Activated T-cell treated with anti-CD3 and anti-CD28 coated beads, Interleukin-2, amount 50 U/mL, for 72 hours (primary cell): ENCODE data around the gene MYL12A. TPM values are rescaled to one million over a fixed set of nuclear protein-coding genes. Genes with fewer than 3 reads are reported as not detected.

Source experiments
- ATAC-seq, 2 donors: fragments of 150-1000 bp; cut with Tn5 transposase; replicated peaks in 1 of 2; 2 replicates each; pipeline ENCODE4 v1.10.0; 2021; ENCODE audit warnings: moderate library complexity in 2 of 2, mild to moderate bottlenecking in 1 of 2
- DNase-seq, 2 donors: peaks; one replicate each; pipeline ENCODE4 v3.0.0; 2021 to 2022; ENCODE audit warnings: mixed read lengths in 1 of 2
- H3K27ac Mint-ChIP-seq: one replicate; pipeline ENCODE4 v1.8.0; 2022; ENCODE audit warnings: mild to moderate bottlenecking, moderate library complexity, mixed read lengths
- H3K27me3 Mint-ChIP-seq: one replicate; pipeline ENCODE4 v1.8.0; 2022; ENCODE audit warnings: low read depth, mixed read lengths
- H3K36me3 Mint-ChIP-seq, 2 donors: one replicate each; pipeline ENCODE4 v1.8.0; 2022; ENCODE audit warnings: mixed read lengths in 2 of 2, mild to moderate bottlenecking in 1 of 2; ENCODE audit not compliant: insufficient read depth in 2 of 2
- H3K4me1 Mint-ChIP-seq: one replicate; pipeline ENCODE4 v1.8.0; 2022; ENCODE audit warnings: low read depth, mixed read lengths
- H3K4me3 Mint-ChIP-seq, 2 donors: one replicate each; pipeline ENCODE4 v1.8.0; 2022; ENCODE audit warnings: mild to moderate bottlenecking in 2 of 2, mixed read lengths in 2 of 2, moderate library complexity in 2 of 2
- H3K9me3 Mint-ChIP-seq, 2 donors: one replicate each; pipeline ENCODE4 v1.8.0; 2022; ENCODE audit warnings: mixed read lengths in 2 of 2
- total RNA-seq, 2 donors: library from RNA; stranded (reverse); gene quantifications; one replicate each; pipeline ENCODE4 v1.2.3, GENCODE V29; 2022

Gene MYL12A
- total RNA-seq, 2 donors from 2014 or later, result 425 to 483 TPM

DNA sequence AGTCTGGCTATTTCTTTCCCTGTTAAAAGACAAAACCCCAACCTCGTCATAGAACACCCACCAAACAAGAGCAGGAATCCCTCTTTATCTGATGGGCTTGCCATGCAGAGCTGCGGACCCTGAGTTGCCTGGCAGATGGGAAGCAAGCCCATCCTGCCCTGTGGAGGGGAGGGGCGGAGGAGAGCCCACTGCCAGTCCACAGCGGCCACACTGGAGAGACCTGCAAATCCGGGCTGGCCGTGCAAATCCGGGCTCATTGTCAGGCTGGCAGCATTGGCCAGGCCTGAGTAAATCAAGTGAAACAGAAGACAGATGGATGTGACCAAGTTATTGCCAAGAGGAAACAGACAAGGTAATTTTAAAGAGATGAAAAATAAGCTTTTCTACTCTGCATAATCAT is 36.3 kb downstream of the MYL12A start:
- DNase-seq (no peak), ATAC-seq (no peak)
- no peak overlapping the region for H3K27ac Mint-ChIP-seq
- H3K27me3 Mint-ChIP-seq, result no peaks in the 10 kb centered on the region
- H3K36me3 Mint-ChIP-seq, result no peaks in the 10 kb centered on the region
- no peaks in the 10 kb centered on the region for H3K9me3 Mint-ChIP-seq
- no peak overlapping the region for H3K4me3 Mint-ChIP-seq
- H3K4me1 Mint-ChIP-seq, result peaks cover 12% of the 10 kb centered on the region

DNA sequence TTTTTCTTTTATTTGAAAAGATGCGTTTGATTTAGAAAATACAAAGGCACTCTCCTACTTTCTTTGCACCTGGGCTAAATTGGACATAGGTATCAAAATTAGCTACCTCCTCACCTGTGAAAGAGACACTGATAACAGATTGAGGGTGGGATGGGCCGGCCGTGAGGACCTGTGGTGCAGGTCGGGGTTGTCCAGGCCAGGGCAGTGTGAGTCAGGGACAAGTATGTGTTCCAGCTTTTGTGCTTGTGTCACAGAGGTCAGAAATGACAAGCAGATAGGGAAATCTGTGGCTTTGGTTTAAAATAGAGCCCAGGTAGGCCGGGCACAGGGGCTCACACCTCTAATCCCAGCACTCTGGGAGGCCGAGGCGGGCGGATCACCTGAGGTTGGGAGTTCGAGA is 36.9 kb downstream of the MYL12A start:
- no peaks in the 10 kb centered on the region for H3K36me3 Mint-ChIP-seq
- H3K4me1 Mint-ChIP-seq, result peaks cover 6% of the 10 kb centered on the region
- DNase-seq (no peak), ATAC-seq (no peak)
- H3K27ac Mint-ChIP-seq, result no peak overlapping the region
- no peaks in the 10 kb centered on the region for H3K27me3 Mint-ChIP-seq
- H3K4me3 Mint-ChIP-seq, result no peak overlapping the region
- H3K9me3 Mint-ChIP-seq, result no peaks in the 10 kb centered on the region

DNA sequence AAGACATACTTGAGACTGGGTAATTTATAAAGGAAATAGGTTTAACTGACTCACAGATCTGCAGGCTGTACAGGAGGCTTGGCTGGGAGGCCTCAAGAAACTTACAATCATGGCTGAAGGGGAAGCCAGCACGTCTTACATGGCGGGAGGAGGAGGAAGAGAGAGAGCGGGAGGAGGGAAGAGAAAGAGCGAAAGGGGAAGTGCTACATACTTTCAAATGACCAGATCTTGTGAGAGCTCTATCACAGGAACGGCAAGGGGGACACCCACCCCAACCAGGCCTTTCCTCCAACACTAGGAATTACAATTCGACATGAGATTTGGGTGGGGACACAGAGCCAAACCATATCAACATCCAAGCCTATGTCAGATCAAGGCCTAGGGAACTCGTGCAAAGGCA is 38.6 kb downstream of the MYL12A start:
- Mint-ChIP-seq H3K4me3 (no peak overlapping the region), H3K9me3 (peaks cover 4 to 6% of the 10 kb centered on the region in 2 donors), H3K27me3 (no peaks in the 10 kb centered on the region), H3K27ac (no peak overlapping the region), H3K4me1 (peaks cover 6% of the 10 kb centered on the region), H3K36me3 (peaks cover 0 to 2% of the 10 kb centered on the region in 2 donors)
- DNase-seq (no peak), ATAC-seq (no peak)

DNA sequence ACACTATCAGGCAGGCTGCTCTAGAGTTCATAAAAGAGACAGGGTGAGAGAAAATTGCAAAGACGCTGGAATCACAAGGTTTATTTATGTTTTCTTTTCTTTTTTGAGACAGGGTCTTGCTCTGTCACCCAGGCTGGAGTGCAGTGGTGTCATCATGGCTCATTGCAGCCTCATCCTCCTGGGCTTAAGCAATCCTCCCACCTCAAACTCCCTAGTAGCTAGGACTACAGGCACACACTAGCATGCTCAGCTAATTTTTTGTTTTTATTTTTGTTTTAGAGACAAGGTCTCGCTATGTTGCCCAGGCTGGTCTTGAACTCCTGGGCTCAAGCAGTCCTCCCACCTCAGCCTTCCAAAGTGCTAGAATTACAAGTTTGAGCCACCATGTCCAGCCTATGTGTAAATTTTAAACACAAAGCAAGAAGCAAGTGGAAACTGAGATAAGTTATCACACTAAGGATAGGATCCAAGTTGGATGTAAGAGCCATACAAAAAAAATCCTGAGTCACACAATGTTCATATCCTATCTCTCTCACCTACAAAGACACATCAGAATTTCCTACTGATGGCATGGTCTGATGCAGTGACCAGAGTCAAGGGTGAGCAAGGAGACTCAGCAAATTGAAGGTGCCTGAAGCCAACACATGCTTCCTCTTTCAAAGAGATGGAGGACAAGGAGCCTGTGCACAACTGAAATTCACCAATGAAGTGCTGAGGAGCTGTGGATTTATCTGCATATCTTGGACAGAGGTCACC is 45.8 kb downstream of the MYL12A start:
- no peak overlapping the region for H3K27ac Mint-ChIP-seq
- H3K4me3 Mint-ChIP-seq, result no peak overlapping the region
- peaks cover 8 to 9% of the 10 kb centered on the region in 2 donors for H3K9me3 Mint-ChIP-seq
- H3K36me3 Mint-ChIP-seq, result peaks cover 4 to 8% of the 10 kb centered on the region in 2 donors
- H3K27me3 Mint-ChIP-seq, result no peaks in the 10 kb centered on the region
- ATAC-seq, result no peak
- peaks cover 5% of the 10 kb centered on the region for H3K4me1 Mint-ChIP-seq
- DNase-seq, result no peak

DNA sequence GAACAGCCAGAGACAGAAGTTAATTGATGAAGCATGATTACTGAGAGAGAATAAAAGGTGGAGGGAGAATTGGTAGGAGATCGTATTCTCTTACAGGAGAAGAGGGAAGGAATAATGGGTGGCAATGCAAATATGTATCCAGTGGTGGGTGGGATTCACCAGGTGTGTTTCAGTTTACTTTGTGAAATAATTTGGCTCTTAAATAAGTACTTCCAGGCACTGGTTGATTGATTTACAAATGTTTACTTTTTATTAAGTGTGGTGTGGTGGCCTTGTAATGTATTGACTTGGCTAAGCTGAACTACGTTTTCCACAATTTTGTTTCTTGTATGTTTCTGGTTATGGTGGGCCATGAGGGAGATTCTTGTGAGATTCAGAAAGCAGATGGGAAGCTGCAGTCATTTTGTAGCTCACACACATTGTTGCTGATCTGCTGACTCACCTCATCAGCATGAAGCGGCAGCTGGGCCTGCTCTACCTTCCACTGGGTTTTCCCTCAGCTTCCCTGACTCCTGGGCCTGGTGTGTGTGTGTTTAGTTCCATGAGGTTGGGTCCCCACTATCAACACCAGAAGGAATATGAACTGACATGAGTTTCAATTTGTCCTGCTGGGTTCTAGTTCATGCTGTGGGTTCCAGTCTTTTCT is 47.0 kb downstream of the MYL12A start:
- ATAC-seq, result no peak
- Mint-ChIP-seq H3K36me3 (peaks cover 4 to 8% of the 10 kb centered on the region in 2 donors), H3K27me3 (peaks cover 11% of the 10 kb centered on the region), H3K27ac (no peak overlapping the region), H3K9me3 (peaks cover 8 to 9% of the 10 kb centered on the region in 2 donors), H3K4me3 (no peak overlapping the region), H3K4me1 (peaks cover 5% of the 10 kb centered on the region)
- no peak for DNase-seq

DNA sequence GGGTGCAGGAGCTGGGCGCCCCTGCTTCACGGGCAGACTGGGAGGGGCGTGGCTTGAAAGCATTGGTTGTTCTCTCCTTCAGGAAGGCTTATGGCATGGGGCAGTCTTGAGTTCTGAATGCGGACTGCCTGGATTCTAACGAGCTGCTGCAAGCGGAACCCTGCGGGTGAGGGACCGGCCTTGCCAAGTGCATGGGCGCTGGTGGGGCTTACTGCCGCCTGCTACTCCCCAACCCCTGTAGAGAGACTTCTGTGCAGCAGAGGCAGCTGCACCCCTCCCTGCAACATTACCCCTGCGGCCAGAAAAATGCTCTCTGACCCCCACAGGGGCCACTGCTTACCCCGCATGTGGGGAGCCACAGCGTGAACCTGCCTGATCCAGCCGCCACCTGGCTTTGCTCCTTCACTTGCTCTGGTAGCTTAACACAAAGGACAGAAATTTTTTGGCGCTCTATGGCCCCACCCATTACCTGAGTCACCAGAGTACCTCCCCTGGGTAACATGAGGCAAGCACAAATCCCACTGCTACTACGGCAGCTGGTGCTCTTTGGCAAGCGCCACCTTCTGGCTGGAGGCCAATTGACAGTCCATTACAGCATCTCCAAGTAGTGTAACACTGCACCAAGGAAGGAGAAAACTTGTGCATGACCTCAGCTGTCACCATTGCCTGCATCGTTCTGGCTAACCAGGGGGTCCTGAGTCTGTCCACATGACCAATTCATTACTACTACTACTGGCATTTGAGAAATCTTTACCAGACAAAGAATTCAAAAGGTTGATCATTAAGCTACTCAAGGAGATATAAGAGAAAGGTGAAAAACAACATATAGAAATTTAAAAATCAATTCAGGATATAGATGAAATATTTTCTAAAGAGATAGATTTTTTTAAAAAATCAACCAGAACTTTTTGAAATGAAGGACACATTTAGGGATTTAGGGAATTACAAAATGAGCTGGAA is 49.7 kb downstream of the MYL12A start:
- Mint-ChIP-seq H3K36me3 (peaks cover 2 to 4% of the 10 kb centered on the region in 2 donors), H3K4me3 (peak overlapping the region; percentile 91 to 95), H3K27me3 (peaks cover 39% of the 10 kb centered on the region), H3K4me1 (peaks cover 5% of the 10 kb centered on the region), H3K27ac (peak overlapping the region; percentile 35), H3K9me3 (peaks cover 0 to 2% of the 10 kb centered on the region in 2 donors)
- ATAC-seq (peak; percentile 97 to 98), DNase-seq (peak; percentile 92 to 94)

DNA sequence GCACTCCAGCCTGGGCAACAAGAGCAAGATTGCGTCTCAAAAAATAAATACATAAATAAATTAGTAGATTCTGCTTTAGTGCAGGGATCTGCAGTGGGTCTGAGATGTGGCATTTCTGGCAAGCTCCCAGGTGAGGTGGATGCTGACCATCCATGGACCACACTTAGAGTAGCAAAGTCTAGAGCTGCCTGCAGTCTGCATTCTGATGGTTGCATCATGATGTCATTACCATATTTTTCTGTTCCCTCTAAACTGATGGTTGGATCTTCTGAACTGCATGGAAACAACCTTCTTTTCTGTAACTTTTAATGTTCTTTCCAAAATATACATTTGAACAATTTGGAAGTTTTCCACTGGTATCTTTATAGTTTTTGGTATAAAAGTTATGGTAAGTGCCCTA is 57.2 kb downstream of the MYL12A start:
- Mint-ChIP-seq H3K36me3 (peaks cover 1% of the 10 kb centered on the region in 2 donors), H3K4me3 (peak overlapping the region; percentile 5 to 90), H3K4me1 (peaks cover 22% of the 10 kb centered on the region), H3K27me3 (peaks cover 30% of the 10 kb centered on the region), H3K9me3 (peaks cover 0 to under 1% of the 10 kb centered on the region in 2 donors), H3K27ac (peak overlapping the region; percentile 97)
- ATAC-seq, result peak; percentile 3 to 8
- DNase-seq, result no peak

DNA sequence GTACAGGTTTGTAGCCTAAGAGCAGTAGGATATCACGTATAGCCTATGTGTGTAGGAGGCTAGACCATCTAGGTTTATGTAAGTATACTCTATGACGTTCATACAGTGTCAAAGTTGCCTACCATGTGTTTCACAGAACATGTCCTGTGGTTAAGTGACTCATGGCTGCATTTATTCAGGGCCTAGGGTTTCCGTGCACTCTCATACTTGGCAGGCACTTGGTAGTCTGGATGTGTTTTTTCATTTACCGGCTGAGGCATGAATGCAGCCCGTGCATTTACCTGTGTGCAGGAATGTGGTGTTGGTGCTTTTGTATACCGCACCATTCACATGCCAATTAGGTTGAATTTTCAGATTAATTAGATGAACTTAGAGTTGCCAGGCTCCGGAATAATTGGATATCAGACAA is 57.8 kb downstream of the MYL12A start:
- ATAC-seq (peak; percentile 100), DNase-seq (peak; percentile 69)
- Mint-ChIP-seq H3K27ac (peak overlapping the region; percentile 97), H3K27me3 (peaks cover 25% of the 10 kb centered on the region), H3K9me3 (no peaks in the 10 kb centered on the region), H3K4me1 (peaks cover 22% of the 10 kb centered on the region), H3K4me3 (peak overlapping the region; percentile 73 to 90), H3K36me3 (peaks cover 0 to 1% of the 10 kb centered on the region in 2 donors)

Other genes with a start within 250 kb of the MYL12A start
- 100 to 1,000 TPM; 101 to 106 TPM for gene LPIN2, start 234.7 kb upstream of the MYL12A start, total RNA-seq
- 1 to 10 TPM in 1 of 2 donors, under 1 TPM in 1; 0.39 to 1.1 TPM for gene MYOM1, start 27.8 kb upstream of the MYL12A start, total RNA-seq
- 100 to 1,000 TPM; 235 to 276 TPM for gene MYL12B, start 14.3 kb downstream of the MYL12A start, total RNA-seq
- 10 to 100 TPM; 60.0 to 70.0 TPM for gene TGIF1, start 202.4 kb downstream of the MYL12A start, total RNA-seq